GDM1 (cell line): Measurements from ENCODE around the gene LINC00237.

ENCODE experiments used
- DNase-seq: peaks from one replicate; lab custom pipeline; 2025; lab: John Stamatoyannopoulos, UW

The LINC00237 gene

GRCh38 chr20:21125072-21125848 is 19.1 kb upstream of the LINC00237 start:
- no peak for DNase-seq

- DNase-seq: no peak
Observed at GRCh38 chr20:21124190-21124589, 18.0 kb upstream of the LINC00237 start.

- DNase-seq: no peak
Observed at GRCh38 chr20:21118782-21119181, 12.6 kb upstream of the LINC00237 start.

DNA sequence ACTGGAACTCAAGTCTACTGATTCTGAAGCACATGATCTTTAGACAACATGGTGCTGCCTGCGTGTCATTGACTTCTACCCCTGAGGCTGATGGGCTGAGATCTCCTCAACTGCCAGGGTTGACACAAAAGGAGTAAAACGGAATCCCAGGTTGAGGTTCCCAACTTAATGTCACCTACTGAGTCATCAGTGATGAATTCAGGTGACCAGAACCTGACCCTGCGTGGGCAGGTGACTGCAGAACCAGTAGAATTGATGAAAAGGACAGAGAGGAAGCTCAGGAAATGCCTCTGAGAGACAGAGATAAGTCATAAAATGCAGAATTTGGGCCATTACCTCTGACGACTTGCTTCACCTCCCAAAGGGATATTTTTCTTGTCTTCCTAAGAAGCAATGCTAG is 12.0 kb upstream of the LINC00237 start:
- no peak for DNase-seq

DNA sequence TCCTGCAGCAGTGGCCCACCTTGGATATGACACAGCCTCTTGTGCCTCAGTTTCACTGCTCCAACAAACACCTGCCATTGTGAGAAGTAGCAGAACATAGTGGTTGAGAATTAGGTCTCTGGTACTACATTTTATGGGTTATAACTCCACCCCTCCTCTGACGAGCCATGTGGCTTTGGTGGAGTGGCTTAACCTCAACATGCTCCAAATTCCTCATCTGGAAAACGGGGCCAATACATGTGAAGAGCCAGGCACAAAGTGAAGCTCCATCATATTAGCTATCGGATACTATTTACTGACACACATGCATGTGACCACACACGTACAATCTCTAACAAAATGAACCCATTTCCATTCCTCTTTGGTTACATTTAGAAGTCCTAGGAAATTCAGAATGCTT is 11.4 kb upstream of the LINC00237 start:
- no peak for DNase-seq

GRCh38 chr20:21114584-21114983 is 8.4 kb upstream of the LINC00237 start:
- no peak for DNase-seq

GRCh38 chr20:21113697-21114096 is 7.5 kb upstream of the LINC00237 start:
- DNase-seq: no peak

DNA sequence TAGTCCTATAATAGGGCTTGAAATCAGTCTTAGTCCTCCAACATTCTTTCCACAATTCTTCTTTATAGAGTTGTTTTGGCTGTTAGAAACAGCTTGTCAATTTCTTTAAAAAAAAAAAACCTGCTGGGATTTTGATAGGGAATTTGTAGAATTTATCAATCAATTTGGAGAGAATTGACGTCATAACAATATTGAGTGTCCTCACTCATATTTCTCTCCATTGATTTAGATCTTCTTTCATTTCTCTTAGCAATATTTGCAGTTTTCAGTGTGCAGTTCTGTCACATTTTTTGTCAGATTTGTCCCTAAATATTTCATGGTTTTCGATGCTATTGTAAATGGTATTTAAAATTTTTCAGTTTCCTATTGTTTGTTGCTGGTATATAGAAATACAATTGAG is 5.3 kb upstream of the LINC00237 start:
- no peak for DNase-seq

GRCh38 chr20:21110811-21111210 is 4.7 kb upstream of the LINC00237 start:
- DNase-seq: no peak

DNA sequence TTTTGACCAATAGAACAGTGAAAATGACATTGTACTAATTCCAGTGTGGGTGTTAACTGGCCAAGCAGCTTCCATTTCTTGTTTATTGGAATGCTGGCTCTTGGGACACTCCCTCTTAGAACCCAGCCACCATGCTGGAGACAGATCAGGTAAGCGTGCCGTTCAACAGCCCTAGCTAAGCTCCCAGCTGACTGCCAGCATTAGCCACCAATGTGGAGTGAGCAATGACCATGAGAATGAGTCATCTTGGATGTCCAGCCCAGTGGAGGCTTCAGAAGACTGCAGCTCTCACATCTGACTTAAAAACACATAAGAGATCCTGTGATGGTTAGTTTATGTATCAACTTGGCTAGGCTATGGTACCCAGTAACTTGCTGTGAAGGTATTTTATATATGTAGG is 3.0 kb upstream of the LINC00237 start:
- no peak for DNase-seq

DNA sequence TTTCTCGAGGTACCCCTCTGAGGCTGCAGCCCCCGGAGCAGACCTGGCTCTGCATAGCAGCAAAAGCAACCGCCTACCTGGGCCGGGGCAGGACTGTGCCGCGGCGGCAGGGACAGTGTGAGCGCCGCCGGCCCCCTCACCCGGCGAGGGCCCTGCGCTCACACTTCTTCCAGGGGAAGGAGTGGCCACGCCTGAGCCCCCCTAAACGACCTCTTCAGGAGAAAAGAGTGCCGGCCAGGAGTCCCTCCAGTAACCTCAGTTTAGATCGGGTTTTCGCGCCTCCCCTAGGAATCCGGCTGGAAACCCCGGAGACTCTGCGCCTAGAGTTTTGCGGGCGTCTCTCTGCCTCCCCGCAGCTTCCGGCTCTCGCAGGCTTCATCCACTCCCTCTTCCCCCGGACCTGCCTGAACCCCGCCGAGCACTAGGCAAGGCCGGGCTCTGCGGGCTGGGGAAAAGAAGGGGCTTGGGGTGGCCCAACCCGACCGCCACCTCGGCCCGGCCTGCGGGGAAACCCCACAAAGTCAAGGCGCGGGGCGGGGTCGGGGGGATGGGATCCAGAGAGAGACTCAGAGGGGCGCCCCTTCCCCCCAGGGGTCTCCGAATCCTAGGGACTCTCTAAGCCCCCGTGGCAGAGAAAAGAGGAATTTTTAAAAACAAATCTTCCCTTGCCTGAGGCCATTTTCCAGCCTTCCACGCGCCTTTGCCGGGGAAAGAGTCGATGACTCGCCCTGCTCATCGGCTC is 558 bp downstream of the LINC00237 start:
- DNase-seq: no peak

GRCh38 chr20:21104921-21105320 is 1.2 kb downstream of the LINC00237 start:
- DNase-seq: no peak

- DNase-seq: no peak
Observed at GRCh38 chr20:21104466-21104761, 1.7 kb downstream of the LINC00237 start.

DNA sequence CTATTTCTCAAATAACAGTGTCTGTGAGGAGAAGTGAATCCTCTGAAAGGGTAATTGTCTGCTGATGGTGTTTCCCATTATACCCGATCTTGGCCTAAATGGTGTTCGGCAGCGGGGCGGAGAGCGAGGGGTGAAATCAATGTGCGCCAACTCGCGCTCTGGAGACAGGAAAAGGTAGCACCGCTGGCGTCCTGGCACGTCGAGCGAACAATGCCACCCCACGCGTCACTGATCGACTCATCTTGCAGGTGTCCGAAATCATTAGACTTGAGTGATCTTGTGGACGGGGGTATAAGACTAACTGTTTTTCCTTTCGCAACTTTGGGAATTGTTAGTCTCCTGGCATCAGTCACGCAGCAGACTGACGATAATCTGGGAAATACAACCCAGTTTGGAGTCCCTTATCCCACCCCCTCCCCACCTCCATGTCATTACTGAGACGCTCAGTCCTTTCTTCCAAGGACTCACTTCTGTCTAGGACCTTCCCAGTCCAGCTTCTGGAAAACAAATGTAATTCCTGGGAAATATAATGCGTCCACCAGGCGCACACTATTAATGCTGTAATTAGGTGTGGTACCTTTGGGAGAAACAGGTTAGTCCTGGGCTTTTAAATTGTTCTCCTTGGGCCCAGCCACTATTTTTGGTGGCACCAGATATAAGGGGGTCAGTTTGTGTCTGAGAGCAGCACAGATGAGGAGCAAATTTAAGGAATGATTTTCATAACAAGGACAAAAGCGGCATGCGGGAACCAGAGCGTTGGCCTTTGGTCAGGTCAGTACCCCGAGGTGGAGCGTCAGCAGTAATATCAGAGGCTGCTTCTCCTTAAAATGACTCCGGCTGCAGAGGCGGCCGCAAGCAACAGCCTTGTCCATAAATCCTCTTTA is 2.3 kb downstream of the LINC00237 start:
- no peak for DNase-seq

GRCh38 chr20:21102603-21103311 is 3.4 kb downstream of the LINC00237 start:
- no peak for DNase-seq

DNA sequence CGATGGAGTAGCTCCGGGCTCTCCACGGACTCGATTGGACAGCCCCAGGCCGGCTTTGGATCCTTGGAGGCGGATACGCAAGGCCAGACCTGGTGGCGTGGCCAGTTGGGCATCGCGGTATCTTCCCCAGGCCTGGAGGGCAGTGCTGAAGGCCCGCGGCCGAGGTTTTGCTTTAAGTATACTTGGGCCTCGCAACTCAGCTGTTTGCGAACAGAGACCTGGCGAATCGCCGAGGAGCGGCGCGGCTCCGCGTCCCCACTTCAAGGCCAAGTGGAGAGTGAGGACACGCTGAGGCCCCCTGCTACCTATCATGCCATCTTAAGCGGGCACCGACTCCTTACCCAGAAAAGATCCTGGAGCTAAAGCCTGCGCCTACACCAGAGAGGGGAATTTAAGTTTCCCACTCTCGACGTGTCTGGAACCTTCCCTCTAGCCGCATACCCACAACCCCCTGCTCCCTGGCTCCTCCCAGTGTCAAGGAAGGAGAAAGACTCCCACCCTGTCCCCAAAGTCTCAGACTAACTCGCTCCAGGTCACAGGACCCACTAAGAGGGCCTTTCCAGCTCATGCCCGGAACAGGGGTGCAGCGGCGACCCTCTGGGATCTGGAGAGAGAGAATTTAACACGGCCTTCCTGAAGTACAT is 4.1 kb downstream of the LINC00237 start:
- DNase-seq: no peak

- DNase-seq: no peak
Observed at GRCh38 chr20:21101453-21101931, 4.7 kb downstream of the LINC00237 start.

GRCh38 chr20:21100578-21101452 is 5.3 kb downstream of the LINC00237 start:
- no peak for DNase-seq

DNA sequence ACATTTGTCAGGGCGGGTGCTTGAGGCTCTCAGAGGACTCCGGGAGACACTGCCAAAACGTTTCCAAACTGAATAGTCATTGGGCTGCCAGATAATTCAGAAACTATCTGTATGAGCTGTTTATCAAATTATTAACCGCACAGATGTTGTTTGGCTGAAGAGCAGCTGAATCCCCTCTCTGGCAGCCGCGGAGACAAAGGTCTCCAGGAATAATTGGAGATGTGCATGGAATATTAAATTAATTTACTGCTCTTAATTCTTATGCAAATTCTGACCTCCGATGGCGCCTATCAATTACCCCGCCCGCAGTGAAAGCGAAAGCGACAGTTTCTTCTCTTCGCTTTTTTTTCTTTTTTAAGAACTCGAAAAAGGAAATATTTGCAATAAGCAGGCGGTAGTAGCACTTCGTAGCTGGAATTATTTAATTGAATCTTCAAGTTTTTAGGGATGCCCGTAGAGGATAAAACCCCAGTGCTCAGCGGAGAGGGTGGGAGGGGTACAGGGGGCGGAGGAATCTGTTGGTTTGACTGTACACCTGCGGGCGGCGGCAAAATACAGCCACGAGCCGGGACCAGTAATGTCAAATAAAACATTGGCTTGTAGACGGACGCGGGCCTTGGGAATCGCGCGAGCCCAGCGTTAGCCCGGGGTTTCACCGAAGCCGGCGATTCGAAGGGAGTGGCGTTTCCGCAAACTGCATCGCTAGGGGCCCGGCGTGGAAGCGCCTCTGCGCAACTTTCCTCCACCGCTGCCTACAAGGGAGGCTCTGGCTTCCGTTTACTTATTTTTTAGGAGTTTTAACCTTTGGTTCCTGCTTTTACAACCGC is 6.2 kb downstream of the LINC00237 start:
- DNase-seq: no peak
